Esophagus (tissue), 2 donors: Measurements from ENCODE around the gene MAML1. TPM values are rescaled to one million over a fixed set of nuclear protein-coding genes. Genes with fewer than 3 reads are reported as not detected.

Experiments used
- H3K27ac ChIP-seq, 2 donors: one replicate each; pipeline ENCODE4 v1.5.1; 2013; ENCODE audit warnings: low read depth in 2 of 2, mild to moderate bottlenecking in 2 of 2, inconsistent platforms in 1 of 2, low read length in 1 of 2, moderate library complexity in 1 of 2
- H3K27me3 ChIP-seq, 2 donors: one replicate each; pipeline ENCODE4 v1.6.1; 2013; ENCODE audit warnings: low read length in 2 of 2, control low read depth in 1 of 2, mild to moderate bottlenecking in 1 of 2; ENCODE audit not compliant: insufficient read depth in 2 of 2, control insufficient read depth in 1 of 2
- H3K36me3 ChIP-seq, 2 donors: one replicate each; pipeline ENCODE4 v1.6.1; 2013; ENCODE audit warnings: low read length in 1 of 2; ENCODE audit not compliant: control insufficient read depth in 2 of 2, insufficient read depth in 2 of 2
- H3K4me1 ChIP-seq, 2 donors: one replicate each; pipeline ENCODE4 v1.6.1; 2013; ENCODE audit warnings: low read length in 1 of 2; ENCODE audit not compliant: control insufficient read depth in 2 of 2, insufficient read depth in 2 of 2
- H3K4me3 ChIP-seq, 2 donors: one replicate each; pipeline ENCODE4 v1.5.1; 2013; ENCODE audit warnings: low read length in 2 of 2, mild to moderate bottlenecking in 2 of 2, low read depth in 1 of 2, moderate library complexity in 1 of 2
- H3K9me3 ChIP-seq, 2 donors: one replicate each; pipeline ENCODE4 v1.6.1; 2013; ENCODE audit warnings: mild to moderate bottlenecking in 2 of 2, low read depth in 1 of 2, low read length in 1 of 2, moderate library complexity in 1 of 2; ENCODE audit not compliant: control insufficient read depth in 2 of 2, insufficient read depth in 1 of 2
- WGBS, 2 donors: extraction: QIAGEN DNeasy Blood & Tissue Kit; methylation state at CpG; one replicate each; pipeline ENCODE4 v1.1.7; 2013; 5-methylcytosine and 5-hydroxymethylcytosine counted together
- polyA plus RNA-seq, 2 donors: library from polyadenylated mRNA; stranded (reverse); fragments of 200-250 nt; gene quantifications; one replicate each; pipeline ENCODE4 v1.2.3, GENCODE V29; 2013
- donor health status: healthy with polysubstance abuse.
- donor health status: Bipolar disorder and iron deficiency.

MAML1 gene
- polyA plus RNA-seq, 2 donors: 7.1 to 7.9 TPM

GRCh38 chr5:179825655-179826182, 93.1 kb downstream of the MAML1 start:
- 76 to 82% methylated on average over 13 of the region's 13 CpGs for WGBS, 2 donors
- Histone ChIP-seq H3K36me3 (peaks cover 16 to 41% of the 10 kb centered on the region in 2 donors), H3K27ac (no peak overlapping the region), H3K27me3 (no peaks in the 10 kb centered on the region), H3K4me1 (peaks cover 6 to 19% of the 10 kb centered on the region in 2 donors), H3K4me3 (no peak overlapping the region), H3K9me3 (no peaks in the 10 kb centered on the region)

Other genes with a start within 250 kb of the MAML1 start
- gene RUFY1, start 182.3 kb upstream of the MAML1 start, polyA plus RNA-seq: 10 to 100 TPM; 30.1 to 31.9 TPM
- 100 to 1,000 TPM; 156 to 247 TPM for gene HNRNPH1, start 109.2 kb upstream of the MAML1 start, polyA plus RNA-seq
- under 1 TPM; 0.05 to 0.12 TPM for gene CBY3, start 51.8 kb upstream of the MAML1 start, polyA plus RNA-seq
- 10 to 100 TPM; 68.4 to 87.5 TPM for gene CANX, start 33.9 kb upstream of the MAML1 start, polyA plus RNA-seq
- 1 to 10 TPM; 3.0 to 6.5 TPM for gene LTC4S, start 61.2 kb downstream of the MAML1 start, polyA plus RNA-seq
- 10 to 100 TPM; 59.2 to 66.8 TPM for gene MGAT4B, start 74.0 kb downstream of the MAML1 start, polyA plus RNA-seq
- gene SQSTM1, start 88.1 kb downstream of the MAML1 start, polyA plus RNA-seq: 100 to 1,000 TPM in 1 of 2 donors, 10 to 100 TPM in 1; 94.8 to 111 TPM
- gene MRNIP, start 126.0 kb downstream of the MAML1 start, polyA plus RNA-seq: 10 to 100 TPM; 12.2 to 31.5 TPM
- 10 to 100 TPM; 44.8 to 69.5 TPM for gene TBC1D9B, start 175.1 kb downstream of the MAML1 start, polyA plus RNA-seq